ENCODE data around the gene PRKAR1A. TPM values are rescaled to one million over a fixed set of nuclear protein-coding genes. Genes with fewer than 3 reads are reported as not detected.

PRKAR1A gene
- total RNA-seq, 1 donor from 2014 or later = 470 TPM

DNA sequence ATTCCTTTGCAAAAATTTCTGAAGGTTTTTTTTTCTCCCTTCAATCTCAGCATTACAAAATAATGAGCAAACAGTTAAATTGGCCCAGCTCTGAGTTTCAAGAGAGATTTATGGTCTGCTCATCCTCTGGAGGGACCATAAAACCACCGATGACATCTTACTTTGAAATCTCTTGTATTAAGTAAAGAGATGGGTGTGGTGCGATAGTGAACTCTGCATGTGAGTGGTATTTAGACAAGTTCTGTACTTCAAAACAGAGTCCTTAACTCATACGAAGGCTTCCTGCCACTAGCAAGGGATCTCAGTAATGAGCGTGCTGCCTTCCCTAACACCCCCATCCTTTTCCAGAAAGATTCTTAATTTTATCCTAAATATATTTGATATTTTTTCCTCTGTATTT lies 86.9 kb downstream of the PRKAR1A start:
- no peak for DNase-seq (ENCODE audit: low spot score)

DNA sequence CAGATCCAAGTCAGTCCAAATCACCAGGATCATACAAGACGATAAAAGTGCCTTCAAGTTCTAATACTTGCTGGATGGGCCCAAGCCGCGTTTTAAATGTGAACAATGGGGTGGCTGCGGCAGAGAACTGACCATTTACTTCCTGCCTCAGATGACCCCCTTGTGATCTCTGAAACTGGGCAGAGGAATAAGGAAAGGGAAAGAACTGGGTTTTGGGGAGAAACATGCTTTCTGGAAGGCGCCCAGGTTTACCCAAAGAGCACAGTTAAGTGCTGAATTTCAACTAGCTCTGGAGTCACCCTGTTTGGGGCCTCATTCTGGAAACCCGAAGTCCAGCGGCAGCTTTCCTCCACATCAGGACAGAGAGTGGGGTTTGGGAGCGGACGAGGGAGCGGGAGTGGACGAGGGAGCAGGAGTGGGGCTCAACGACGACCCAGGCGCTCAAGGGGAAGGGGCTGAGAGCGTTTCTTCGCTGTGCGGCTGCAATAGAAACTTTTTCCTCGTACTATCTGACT lies 87.4 kb downstream of the PRKAR1A start:
- no peak for DNase-seq (ENCODE audit: low spot score)

DNA sequence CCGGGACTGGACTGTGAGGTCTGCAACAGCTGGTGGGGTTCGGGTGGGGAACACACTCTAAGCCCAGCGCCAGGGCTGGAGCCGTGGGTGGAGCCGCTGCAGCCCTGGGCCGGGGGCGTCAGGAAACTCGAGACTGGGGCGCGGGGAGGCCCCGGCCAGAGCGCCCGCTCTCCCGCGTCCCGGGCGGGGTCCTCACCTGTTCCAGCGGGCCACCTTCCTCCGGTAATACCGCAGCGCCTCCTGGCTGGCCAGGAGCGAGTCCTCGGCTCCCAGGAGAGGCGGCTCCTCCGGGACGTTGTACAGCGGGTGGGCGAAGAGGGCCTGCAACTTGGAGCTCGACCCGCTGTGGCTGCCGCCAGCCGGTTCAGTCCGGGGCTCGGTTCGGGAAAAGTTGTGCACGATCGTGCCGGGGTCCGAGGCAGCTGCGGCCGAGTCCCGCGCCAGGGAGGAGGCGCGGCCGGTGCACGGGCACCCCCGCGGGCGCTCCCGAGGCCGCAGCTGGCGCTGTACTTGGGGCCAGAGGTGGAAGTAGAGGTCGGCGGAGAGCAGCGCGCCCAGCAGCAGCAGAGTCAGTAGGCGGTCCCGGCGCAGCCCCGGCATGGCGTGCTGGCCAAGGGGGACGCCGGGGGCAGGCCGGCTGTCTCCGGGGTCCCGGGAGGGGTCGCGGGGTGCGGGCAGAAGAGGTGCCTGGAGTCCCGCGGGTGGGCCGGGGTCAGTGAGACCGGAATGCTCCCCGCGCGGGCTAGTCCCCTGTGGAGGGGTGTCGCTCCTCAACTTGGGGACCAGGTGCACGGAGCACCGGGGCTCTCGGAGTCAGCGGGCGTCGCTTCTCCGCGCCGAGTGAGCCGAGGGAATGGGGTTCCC lies 88.1 kb downstream of the PRKAR1A start:
- no peak for DNase-seq (ENCODE audit: low spot score)

Other genes with a start within 250 kb of the PRKAR1A start
- 8.4 TPM for gene SLC16A6, start 221.3 kb upstream of the PRKAR1A start, total RNA-seq
- 4.3 TPM for gene ARSG, start 220.9 kb upstream of the PRKAR1A start, total RNA-seq
- gene WIPI1, start 54.9 kb upstream of the PRKAR1A start, total RNA-seq = 124 TPM
- gene FAM20A, start 88.9 kb downstream of the PRKAR1A start, total RNA-seq = 25.6 TPM